Measurements from ENCODE around the gene PRICKLE3. TPM values are rescaled to one million over a fixed set of nuclear protein-coding genes. Genes with fewer than 3 reads are reported as not detected.
A peak's percentile ranks its signal among the peaks of the same experiment; 100 is the strongest.
"Not testable (repeated sequence)": the region's sequence is repeated elsewhere in the genome, so short reads cannot be mapped to it uniquely, and the experiment has no call there.

Gene PRICKLE3
- total RNA-seq, 1 experiment from 2014 or later = 6.1 TPM

- in situ Hi-C loops (cut with HindIII; ENCODE audit: low pct_unique_long_range_greater_than_20kb, low sequenced_read_pairs) = no loop called here
- no peak for DNase-seq (ENCODE audit: low read depth)
These were observed 3.4 kb upstream of the PRICKLE3 start for GRCh38 chrX:49189606-49190005.

GRCh38 chrX:49188468-49189076 lies 2.4 kb upstream of the PRICKLE3 start:
- in situ Hi-C loops (cut with HindIII; ENCODE audit: low pct_unique_long_range_greater_than_20kb, low sequenced_read_pairs) = no loop called here

GRCh38 chrX:49187526-49187925 lies 1.4 kb upstream of the PRICKLE3 start:
- in situ Hi-C loops (cut with HindIII; ENCODE audit: low pct_unique_long_range_greater_than_20kb, low sequenced_read_pairs) = no loop called here
- no peak for DNase-seq (ENCODE audit: low read depth)

More at GRCh38 chrX:49188468-49189076, 2.4 kb upstream of the PRICKLE3 start:
- no peak for DNase-seq (ENCODE audit: low read depth)

GRCh38 chrX:49187028-49187394 lies 838 bp upstream of the PRICKLE3 start:
- in situ Hi-C loops (cut with HindIII; ENCODE audit: low pct_unique_long_range_greater_than_20kb, low sequenced_read_pairs) = no loop called here
- DNase-seq (ENCODE audit: low read depth) = no peak

- in situ Hi-C loops (cut with HindIII; ENCODE audit: low pct_unique_long_range_greater_than_20kb, low sequenced_read_pairs) = no loop called here
- peak; percentile 94 for DNase-seq (ENCODE audit: low read depth)
These were observed 1.6 kb downstream of the PRICKLE3 start for GRCh38 chrX:49184294-49185281.

GRCh38 chrX:49183701-49184281 lies 2.4 kb downstream of the PRICKLE3 start:
- in situ Hi-C loops (cut with HindIII; ENCODE audit: low pct_unique_long_range_greater_than_20kb, low sequenced_read_pairs) = no loop called here
- no peak for DNase-seq (ENCODE audit: low read depth)

- no peak for DNase-seq (ENCODE audit: low read depth)
- in situ Hi-C loops (cut with HindIII; ENCODE audit: low pct_unique_long_range_greater_than_20kb, low sequenced_read_pairs) = no loop called here
These were observed 6.8 kb downstream of the PRICKLE3 start for GRCh38 chrX:49179358-49179757.

GRCh38 chrX:49178537-49178936 lies 7.6 kb downstream of the PRICKLE3 start:
- in situ Hi-C loops (cut with HindIII; ENCODE audit: low pct_unique_long_range_greater_than_20kb, low sequenced_read_pairs) = no loop called here
- DNase-seq (ENCODE audit: low read depth) = no peak

- in situ Hi-C loops (cut with HindIII; ENCODE audit: low pct_unique_long_range_greater_than_20kb, low sequenced_read_pairs) = no loop called here
- DNase-seq (ENCODE audit: low read depth) = no peak
These were observed 8.2 kb downstream of the PRICKLE3 start for GRCh38 chrX:49177873-49178480.

GRCh38 chrX:49177338-49177833 lies 8.8 kb downstream of the PRICKLE3 start:
- no peak for DNase-seq (ENCODE audit: low read depth)
- in situ Hi-C loops (cut with HindIII; ENCODE audit: low pct_unique_long_range_greater_than_20kb, low sequenced_read_pairs) = no loop called here

GRCh38 chrX:49176421-49177326 lies 9.5 kb downstream of the PRICKLE3 start:
- in situ Hi-C loops (cut with HindIII; ENCODE audit: low pct_unique_long_range_greater_than_20kb, low sequenced_read_pairs) = no loop called here
- no peak for DNase-seq (ENCODE audit: low read depth)

- in situ Hi-C loops (cut with HindIII; ENCODE audit: low pct_unique_long_range_greater_than_20kb, low sequenced_read_pairs) = no loop called here
- DNase-seq (ENCODE audit: low read depth) = no peak
These were observed 10.5 kb downstream of the PRICKLE3 start for GRCh38 chrX:49175435-49176274.

GRCh38 chrX:49174723-49175122 lies 11.4 kb downstream of the PRICKLE3 start:
- no peak for DNase-seq (ENCODE audit: low read depth)
- in situ Hi-C loops (cut with HindIII; ENCODE audit: low pct_unique_long_range_greater_than_20kb, low sequenced_read_pairs) = no loop called here

GRCh38 chrX:49173544-49173943 lies 12.6 kb downstream of the PRICKLE3 start:
- in situ Hi-C loops (cut with HindIII; ENCODE audit: low pct_unique_long_range_greater_than_20kb, low sequenced_read_pairs); DNase-seq (ENCODE audit: low read depth): not testable (repeated sequence)

- in situ Hi-C loops (cut with HindIII; ENCODE audit: low pct_unique_long_range_greater_than_20kb, low sequenced_read_pairs) = no loop called here
These were observed 13.8 kb downstream of the PRICKLE3 start for GRCh38 chrX:49172280-49172780.

GRCh38 chrX:49171752-49172279 lies 14.4 kb downstream of the PRICKLE3 start, which contains the start of gene PLP2:
Gene PLP2, plus strand, starts transcription at chrX:49171898. Its CDS starts 103 bp downstream, at chrX:49172001.
- in situ Hi-C loops (cut with HindIII; ENCODE audit: low pct_unique_long_range_greater_than_20kb, low sequenced_read_pairs) = no loop called here

More at GRCh38 chrX:49172280-49172780, 13.8 kb downstream of the PRICKLE3 start:
- DNase-seq (ENCODE audit: low read depth) = peak; percentile 54

More at GRCh38 chrX:49171752-49172279, 14.4 kb downstream of the PRICKLE3 start, which contains the start of gene PLP2:
- DNase-seq (ENCODE audit: low read depth) = peak; percentile 57
